ENCODE results near the gene CBLB.
"Not testable (repeated sequence)": the region's sequence is repeated elsewhere in the genome, so short reads cannot be mapped to it uniquely, and the experiment has no call there.

Gene CBLB

GRCh38 chr3:105780107-105780506 lies 88.7 kb downstream of the CBLB start:
- DNase-seq: no peak

GRCh38 chr3:105775368-105775767 lies 93.4 kb downstream of the CBLB start:
- no peak for DNase-seq

GRCh38 chr3:105774444-105775180 lies 94.2 kb downstream of the CBLB start:
- no peak for DNase-seq

GRCh38 chr3:105773291-105773690 lies 95.5 kb downstream of the CBLB start:
- no peak for DNase-seq

GRCh38 chr3:105772635-105773034 lies 96.2 kb downstream of the CBLB start:
- no peak for DNase-seq

GRCh38 chr3:105771392-105771791 lies 97.4 kb downstream of the CBLB start:
- DNase-seq: no peak

GRCh38 chr3:105770410-105770809 lies 98.4 kb downstream of the CBLB start:
- no peak for DNase-seq

GRCh38 chr3:105767776-105768175 lies 101.0 kb downstream of the CBLB start:
- DNase-seq: no peak

- no peak for DNase-seq
Measured at GRCh38 chr3:105767216-105767615, 101.6 kb downstream of the CBLB start.

GRCh38 chr3:105765308-105765639 lies 103.5 kb downstream of the CBLB start:
- no peak for DNase-seq

GRCh38 chr3:105764378-105765307 lies 104.2 kb downstream of the CBLB start:
- DNase-seq: no peak

- no peak for DNase-seq
Measured at GRCh38 chr3:105763659-105764036, 105.2 kb downstream of the CBLB start.

GRCh38 chr3:105762749-105763658 lies 105.8 kb downstream of the CBLB start:
- no peak for DNase-seq

- DNase-seq: not testable (repeated sequence)
Measured at GRCh38 chr3:105762214-105762613, 106.6 kb downstream of the CBLB start.

GRCh38 chr3:105759442-105760078 lies 109.3 kb downstream of the CBLB start:
- no peak for DNase-seq

- DNase-seq: no peak
Measured at GRCh38 chr3:105758451-105758850, 110.4 kb downstream of the CBLB start.

- no peak for DNase-seq
Measured at GRCh38 chr3:105755121-105755886, 113.5 kb downstream of the CBLB start.

- no peak for DNase-seq
Measured at GRCh38 chr3:105752791-105753415, 115.9 kb downstream of the CBLB start.

- DNase-seq: no peak
Measured at GRCh38 chr3:105747696-105748095, 121.1 kb downstream of the CBLB start.

GRCh38 chr3:105747060-105747541 lies 121.7 kb downstream of the CBLB start:
- DNase-seq: no peak
